KBM-7 (cell line): Measurements from ENCODE around the gene TENT4B.

ENCODE experiments used
- DNase-seq: peaks from one replicate; pipeline ENCODE4 v3.0.0-alpha.2; 2015
- in situ Hi-C: fragments of 300-500 bp; cut with MboI; formaldehyde crosslinking; loops from 2 replicates; pipeline ENCODE4 v1.14.3; 2020; ENCODE audit warnings: low sequenced_read_pairs, low pct_unique_long_range_greater_than_20kb, mixed read lengths

The TENT4B gene

GRCh38 chr16:50265260-50265659, 112.2 kb downstream of the TENT4B start:
- DNase-seq = peak; percentile 55
- in situ Hi-C loops = no loop called here

- no peak for DNase-seq
- in situ Hi-C loops = no loop called here
These were observed 112.7 kb downstream of the TENT4B start for GRCh38 chr16:50265716-50266336.

- in situ Hi-C loops = no loop called here
- DNase-seq = peak; percentile 87
These were observed 113.4 kb downstream of the TENT4B start, which contains the start of gene ADCY7 for GRCh38 chr16:50266337-50267091. Gene ADCY7, plus strand, starts transcription at chr16:50266551. Its CDS starts 21,629 bp downstream, at chr16:50288180.

GRCh38 chr16:50267151-50267631, 114.1 kb downstream of the TENT4B start:
- in situ Hi-C loops = no loop called here
- DNase-seq = no peak

GRCh38 chr16:50267651-50268050, 114.5 kb downstream of the TENT4B start:
- in situ Hi-C loops = no loop called here

GRCh38 chr16:50268352-50268751, 115.2 kb downstream of the TENT4B start:
- in situ Hi-C loops = no loop called here
- DNase-seq = no peak

More at GRCh38 chr16:50267651-50268050, 114.5 kb downstream of the TENT4B start:
- peak; percentile 39 for DNase-seq

- in situ Hi-C loops = no loop called here
- DNase-seq = no peak
These were observed 116.1 kb downstream of the TENT4B start for GRCh38 chr16:50269061-50269705.

- DNase-seq = no peak
- in situ Hi-C loops = no loop called here
These were observed 116.8 kb downstream of the TENT4B start for GRCh38 chr16:50269769-50270509.

- DNase-seq = no peak
- in situ Hi-C loops = no loop called here
These were observed 117.5 kb downstream of the TENT4B start for GRCh38 chr16:50270510-50271147.

- in situ Hi-C loops = no loop called here
- no peak for DNase-seq
These were observed 118.3 kb downstream of the TENT4B start for GRCh38 chr16:50271148-50272041.

- in situ Hi-C loops = no loop called here
These were observed 119.0 kb downstream of the TENT4B start for GRCh38 chr16:50272111-50272571.

GRCh38 chr16:50272687-50273381, 119.7 kb downstream of the TENT4B start:
- in situ Hi-C loops = no loop called here
- no peak for DNase-seq

More at GRCh38 chr16:50272111-50272571, 119.0 kb downstream of the TENT4B start:
- no peak for DNase-seq

- no peak for DNase-seq
- in situ Hi-C loops = no loop called here
These were observed 120.2 kb downstream of the TENT4B start for GRCh38 chr16:50273382-50273690.

GRCh38 chr16:50273888-50274325, 120.8 kb downstream of the TENT4B start:
- in situ Hi-C loops = no loop called here
- DNase-seq = peak; percentile 85

- in situ Hi-C loops = no loop called here
- DNase-seq = no peak
These were observed 121.4 kb downstream of the TENT4B start for GRCh38 chr16:50274326-50275097.

- in situ Hi-C loops = no loop called here
- no peak for DNase-seq
These were observed 122.0 kb downstream of the TENT4B start for GRCh38 chr16:50275098-50275415.
